ENCODE measurements around the gene CERS5.

- TF ChIP-seq, protein P1, sequence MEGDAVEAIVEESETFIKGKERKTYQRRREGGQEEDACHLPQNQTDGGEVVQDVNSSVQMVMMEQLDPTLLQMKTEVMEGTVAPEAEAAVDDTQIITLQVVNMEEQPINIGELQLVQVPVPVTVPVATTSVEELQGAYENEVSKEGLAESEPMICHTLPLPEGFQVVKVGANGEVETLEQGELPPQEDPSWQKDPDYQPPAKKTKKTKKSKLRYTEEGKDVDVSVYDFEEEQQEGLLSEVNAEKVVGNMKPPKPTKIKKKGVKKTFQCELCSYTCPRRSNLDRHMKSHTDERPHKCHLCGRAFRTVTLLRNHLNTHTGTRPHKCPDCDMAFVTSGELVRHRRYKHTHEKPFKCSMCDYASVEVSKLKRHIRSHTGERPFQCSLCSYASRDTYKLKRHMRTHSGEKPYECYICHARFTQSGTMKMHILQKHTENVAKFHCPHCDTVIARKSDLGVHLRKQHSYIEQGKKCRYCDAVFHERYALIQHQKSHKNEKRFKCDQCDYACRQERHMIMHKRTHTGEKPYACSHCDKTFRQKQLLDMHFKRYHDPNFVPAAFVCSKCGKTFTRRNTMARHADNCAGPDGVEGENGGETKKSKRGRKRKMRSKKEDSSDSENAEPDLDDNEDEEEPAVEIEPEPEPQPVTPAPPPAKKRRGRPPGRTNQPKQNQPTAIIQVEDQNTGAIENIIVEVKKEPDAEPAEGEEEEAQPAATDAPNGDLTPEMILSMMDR (IDR thresholded peaks at IDR 0.05; ENCODE audit: low read depth, low read length): no peak
- TF ChIP-seq EZH2phosphoT487 (IDR thresholded peaks at IDR 0.05; ENCODE audit: low read depth): no peak
These were observed 25.7 kb upstream of the CERS5 start for GRCh38 chr12:50192908-50193307.

Measured in OCI-LY3 (cell line).